Measurements from ENCODE around the gene LLCFC1. TPM values are rescaled to one million over a fixed set of nuclear protein-coding genes. Genes with fewer than 3 reads are reported as not detected.

Gene LLCFC1
- total and polyA plus RNA-seq, 2 of the 13 experiments (the other 11 are each of a cell fraction or from before 2014, with no cell fraction given), result not detected

- Histone ChIP-seq H3K79me2 (ENCODE audit: insufficient read depth, low read length) (no peaks in the 10 kb centered on the region), H3K36me3 (replicated peaks in 1 of 2; ENCODE audit: control insufficient read depth in 1 of 2, insufficient read depth in 2 of 2, low read length in 2 of 2) (no peaks in the 10 kb centered on the region), H3K4me3 (replicated peaks in 1 of 3; ENCODE audit: insufficient read depth in 1 of 3, low read depth in 2 of 3, low read length in 3 of 3) (no peak overlapping the region), H3K27me3 (ENCODE audit: control insufficient read depth in 1 of 2, insufficient read depth in 2 of 2, low read length in 2 of 2) (peaks cover 3 to 20% of the 10 kb centered on the region in 2 experiments; a peak in 2 of 5 replicates), H3K9me3 (ENCODE audit: low read length) (no peaks in the 10 kb centered on the region), H3K9ac (ENCODE audit: insufficient read depth, low read depth, low read length) (no peak overlapping the region), H3K4me1 (ENCODE audit: insufficient read depth, low read length) (no peaks in the 10 kb centered on the region), H3K27ac (ENCODE audit: extremely low read length, insufficient read depth, low read length) (no peak overlapping the region), H3K4me2 (ENCODE audit: low read depth, low read length) (no peak overlapping the region), H4K20me1 (ENCODE audit: insufficient read depth, low read length) (no peaks in the 10 kb centered on the region), H2AFZ (ENCODE audit: low read length) (no peak overlapping the region)
- no peak for TF ChIP-seq DMAP1 (CRISPR knock-in tag; IDR thresholded peaks at IDR 0.05)
- no peak for FAIRE-seq
- BruUV-seq (replicated peaks), result no TSS peak
- WGBS (ENCODE audit: low lambda C conversion rate), result 13% methylated on average over 7 of the region's 10 CpGs
- CTCF ChIA-PET (ENCODE audit: low intra/inter-chr PET ratio, low total read pairs), result no interaction called here
- POLR2A ChIA-PET, result no interaction called here
- intact Hi-C loops (cut with micrococcal nuclease; ENCODE audit: unreplicated experiment), result no loop called here
- no peak for DNase-seq (ENCODE audit: low spot score)
- in situ Hi-C loops (cut with HindIII; ENCODE audit: extremely low pct_ligation_motif_present, low pct_unique_long_range_greater_than_20kb), result no loop called here
- ATAC-seq, result no peak
Measured at GRCh38 chr7:142940966-142941535, 1.8 kb downstream of the LLCFC1 start.

GRCh38 chr7:142941541-142941940, 2.3 kb downstream of the LLCFC1 start:
- TF ChIP-seq ZNF543 (CRISPR knock-in tag; IDR thresholded peaks at IDR 0.05), result no peak
- TF ChIP-seq ZBTB34 (CRISPR knock-in tag; IDR thresholded peaks at IDR 0.05), result no peak
- TF ChIP-seq SNRNP70 (IDR thresholded peaks at IDR 0.05; ENCODE audit: low read depth, low read length), result no peak
- no peak for TF ChIP-seq RBFOX2 (IDR thresholded peaks at IDR 0.05; ENCODE audit: low read depth, low read length)
- TF ChIP-seq ZNF660 (CRISPR knock-in tag; IDR thresholded peaks at IDR 0.05; ENCODE audit: borderline replicate concordance, low read depth), result no peak
- TF ChIP-seq MED1 (CRISPR knock-in tag; IDR thresholded peaks at IDR 0.05), result no peak
- TF ChIP-seq ZBTB21 (CRISPR knock-in tag; IDR thresholded peaks at IDR 0.05), result no peak
- no peak for TF ChIP-seq NFE2L1 (CRISPR knock-in tag; IDR thresholded peaks at IDR 0.05; ENCODE audit: borderline replicate concordance)
- TF ChIP-seq SMC3 (IDR thresholded peaks at IDR 0.05; ENCODE audit: low read length), result no peak
- no peak for TF ChIP-seq DMAP1 (CRISPR knock-in tag; IDR thresholded peaks at IDR 0.05)
- TF ChIP-seq RFXANK (CRISPR knock-in tag; IDR thresholded peaks at IDR 0.05), result no peak
- TF ChIP-seq ZNF546 (CRISPR knock-in tag; conservative IDR thresholded peaks at IDR 0.05), result no peak
- TF ChIP-seq NPAS2 (CRISPR knock-in tag; IDR thresholded peaks at IDR 0.05; ENCODE audit: borderline replicate concordance), result no peak
- no peak for TF ChIP-seq ZNF264 (CRISPR knock-in tag; IDR thresholded peaks at IDR 0.05)
- Histone ChIP-seq H3K27ac (ENCODE audit: extremely low read length, insufficient read depth, low read length) (no peak overlapping the region), H3K9me3 (ENCODE audit: low read length) (no peaks in the 10 kb centered on the region), H3K36me3 (replicated peaks in 1 of 2; ENCODE audit: control insufficient read depth in 1 of 2, insufficient read depth in 2 of 2, low read length in 2 of 2) (no peaks in the 10 kb centered on the region), H3K9ac (ENCODE audit: insufficient read depth, low read depth, low read length) (no peak overlapping the region), H2AFZ (ENCODE audit: low read length) (no peak overlapping the region), H3K4me3 (replicated peaks in 1 of 3; ENCODE audit: insufficient read depth in 1 of 3, low read depth in 2 of 3, low read length in 3 of 3) (no peak overlapping the region), H3K4me1 (ENCODE audit: insufficient read depth, low read length) (no peaks in the 10 kb centered on the region), H3K4me2 (ENCODE audit: low read depth, low read length) (no peak overlapping the region), H4K20me1 (ENCODE audit: insufficient read depth, low read length) (no peaks in the 10 kb centered on the region), H3K27me3 (ENCODE audit: control insufficient read depth in 1 of 2, insufficient read depth in 2 of 2, low read length in 2 of 2) (peaks cover 3 to 21% of the 10 kb centered on the region in 2 experiments; a peak in 2 of 5 replicates), H3K79me2 (ENCODE audit: insufficient read depth, low read length) (no peaks in the 10 kb centered on the region)
- in situ Hi-C loops (cut with HindIII; ENCODE audit: extremely low pct_ligation_motif_present, low pct_unique_long_range_greater_than_20kb), result no loop called here
- DNase-seq (ENCODE audit: low spot score), result no peak
- CTCF ChIA-PET (ENCODE audit: low intra/inter-chr PET ratio, low total read pairs), result no interaction called here
- BruUV-seq (replicated peaks), result no TSS peak
- ATAC-seq, result no peak
- intact Hi-C loops (cut with micrococcal nuclease; ENCODE audit: unreplicated experiment), result no loop called here
- POLR2A ChIA-PET, result no interaction called here
- WGBS (ENCODE audit: low lambda C conversion rate), result 52% methylated on average over 5 of the region's 7 CpGs
- no peak for FAIRE-seq

Measured in HepG2 (cell line).